ENCODE measurements around the gene TRIM8. TPM values are rescaled to one million over a fixed set of nuclear protein-coding genes. Genes with fewer than 3 reads are reported as not detected.

TRIM8 gene
- 56.6 and 58.6 TPM in 2 replicates for total RNA-seq

GRCh38 chr10:102644066-102644645 lies at the start of gene TRIM8:
Gene TRIM8 (plus strand): TSS chr10:102644479. CDS start chr10:102644618, 139 bp downstream.

Other genes starting within 250 kb of the TRIM8 start
- 13.6 and 14.3 TPM in 2 replicates for gene NFKB2, start 248.8 kb upstream of the TRIM8 start, total RNA-seq
- 0.11 and 0.26 TPM in 2 replicates for gene PSD, start 225.7 kb upstream of the TRIM8 start, total RNA-seq
- 5.6 and 5.7 TPM in 2 replicates for gene FBXL15, start 223.6 kb upstream of the TRIM8 start, total RNA-seq
- gene CUEDC2, start 211.9 kb upstream of the TRIM8 start, total RNA-seq = 30.8 and 34.1 TPM in 2 replicates
- gene C10orf95, start 192.9 kb upstream of the TRIM8 start, total RNA-seq = not detected in 2 replicates
- 142 and 144 TPM in 2 replicates for gene ACTR1A, start 141.8 kb upstream of the TRIM8 start, total RNA-seq
- 3.0 and 4.7 TPM in 2 replicates for gene SUFU, start 140.5 kb upstream of the TRIM8 start, total RNA-seq
- gene ARL3, start 69.9 kb downstream of the TRIM8 start, total RNA-seq = 3.8 and 5.3 TPM in 2 replicates
- gene SFXN2, start 70.2 kb downstream of the TRIM8 start, total RNA-seq = 7.0 and 8.6 TPM in 2 replicates
- 61.9 and 63.0 TPM in 2 replicates for gene WBP1L, start 99.5 kb downstream of the TRIM8 start, total RNA-seq
- not detected in 2 replicates for gene CYP17A1, start 192.9 kb downstream of the TRIM8 start, total RNA-seq
- gene BORCS7, start 209.8 kb downstream of the TRIM8 start, total RNA-seq = 32.7 and 42.2 TPM in 2 replicates
- gene AS3MT, start 225.0 kb downstream of the TRIM8 start, total RNA-seq = 0.43 and 0.54 TPM in 2 replicates